PFSK-1 (cell line): ENCODE data around the gene SORCS3.

Experiments used
- FOXP2 ChIP-seq: optimal IDR thresholded peaks from 2 replicates; pipeline ENCODE3; 2011; ENCODE audit warnings: borderline replicate concordance, control low read depth, inconsistent platforms; ENCODE audit not compliant: insufficient read depth; ENCODE audit errors: extremely low read length, extremely low read depth
- POLR2AphosphoS5 ChIP-seq: IDR thresholded peaks from 2 replicates; pipeline ENCODE4 v1.6.1; 2012; ENCODE audit warnings: low read depth, mild to moderate bottlenecking, control low read depth, low read length, moderate library complexity
- REST ChIP-seq, 2 experiments: IDR thresholded peaks; 2 replicates each; pipeline versions ENCODE4 v1.6.1 to v1.8.0; 2011 to 2012; ENCODE audit warnings: low read depth in 2 of 2, low read length in 2 of 2, control low read depth in 1 of 2, inconsistent platforms in 1 of 2, mild to moderate bottlenecking in 1 of 2, moderate library complexity in 1 of 2; ENCODE audit not compliant: insufficient read depth in 1 of 2
- SIN3A ChIP-seq: IDR thresholded peaks from 2 replicates; pipeline ENCODE4 v1.6.1; 2012; ENCODE audit warnings: mild to moderate bottlenecking, low read length, moderate library complexity, borderline replicate concordance; ENCODE audit not compliant: insufficient read depth
- TAF1 ChIP-seq: IDR thresholded peaks from 2 replicates; pipeline ENCODE4 v1.6.1; 2012; ENCODE audit warnings: low read length, control low read depth, borderline replicate concordance; ENCODE audit not compliant: insufficient read depth

The SORCS3 gene

GRCh38 chr10:105210546-105210945 is 569.5 kb downstream of the SORCS3 start:
- TF ChIP-seq REST (IDR thresholded peaks at IDR 0.05; ENCODE audit: insufficient read depth in 1 of 2, low read depth in 2 of 2, low read length in 2 of 2) (no peak), POLR2AphosphoS5 (no peak)

DNA sequence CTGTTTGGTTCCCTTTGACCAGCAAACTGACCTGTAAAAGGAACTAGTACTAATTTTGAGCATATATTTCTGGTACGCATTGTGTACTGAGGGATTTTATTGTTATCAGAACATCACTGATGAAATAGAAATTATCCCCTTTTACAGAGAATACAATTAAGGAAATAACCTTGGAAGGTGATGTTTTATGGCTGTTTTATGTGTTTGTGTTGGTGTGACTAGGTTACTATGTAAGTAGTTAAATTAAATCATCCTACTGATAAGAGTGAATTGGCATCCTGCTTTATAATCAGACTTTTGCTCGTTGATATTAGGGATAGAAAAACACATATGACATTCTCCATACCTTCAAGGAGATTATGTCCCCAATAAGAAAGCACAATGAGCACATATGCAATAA is 596.6 kb downstream of the SORCS3 start:
- TF ChIP-seq TAF1, result no peak
- no peak for TF ChIP-seq SIN3A
- no peak for TF ChIP-seq POLR2AphosphoS5
- TF ChIP-seq FOXP2, result no peak
- TF ChIP-seq REST (IDR thresholded peaks at IDR 0.05; ENCODE audit: insufficient read depth in 1 of 2, low read depth in 2 of 2, low read length in 2 of 2), result no peak

DNA sequence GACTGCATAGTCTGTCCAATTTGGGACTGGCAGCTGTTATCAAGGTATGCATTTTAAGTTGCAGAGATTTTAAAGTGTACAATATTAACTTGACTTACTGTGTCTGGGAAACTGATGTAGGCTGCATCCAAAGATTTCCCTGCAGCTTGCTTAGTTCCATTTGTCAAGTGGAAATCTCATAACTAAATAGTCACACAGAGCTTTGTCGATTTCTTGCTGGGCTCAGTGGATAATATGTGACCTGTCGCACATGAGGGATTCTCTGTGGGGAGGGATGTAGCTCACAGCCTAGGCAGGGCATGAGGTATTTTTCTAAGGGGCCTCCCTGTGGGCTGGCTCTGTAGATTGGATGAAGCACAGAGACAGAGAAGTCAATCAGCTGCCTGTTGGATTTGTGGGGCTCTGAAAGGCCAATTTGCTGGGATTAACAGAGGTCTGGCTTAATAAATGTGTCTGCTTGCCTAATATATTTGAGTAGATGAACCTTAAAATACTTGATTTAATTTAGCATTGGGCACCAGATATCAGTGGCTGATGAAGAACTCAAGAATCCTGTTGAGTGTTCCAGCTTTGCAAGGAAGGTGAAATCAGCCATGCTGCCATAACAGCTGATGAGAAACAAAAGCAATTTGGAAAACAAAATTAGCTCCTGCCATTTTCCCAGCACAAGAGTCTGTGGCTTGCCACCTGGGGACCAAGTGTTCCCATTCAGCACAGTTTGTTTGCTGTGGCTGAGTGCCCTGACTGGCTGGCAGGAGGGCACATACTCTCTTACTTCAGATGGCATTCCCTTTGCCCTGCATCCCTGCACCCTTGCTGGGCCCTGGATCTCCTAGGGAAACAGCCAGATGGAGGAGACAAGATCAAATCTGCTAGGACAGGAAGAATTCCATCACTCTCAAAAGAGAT is 598.5 kb downstream of the SORCS3 start:
- TF ChIP-seq POLR2AphosphoS5 (no peak), FOXP2 (no peak), SIN3A (no peak), REST (IDR thresholded peaks at IDR 0.05; ENCODE audit: insufficient read depth in 1 of 2, low read depth in 2 of 2, low read length in 2 of 2) (no peak), TAF1 (no peak)

DNA sequence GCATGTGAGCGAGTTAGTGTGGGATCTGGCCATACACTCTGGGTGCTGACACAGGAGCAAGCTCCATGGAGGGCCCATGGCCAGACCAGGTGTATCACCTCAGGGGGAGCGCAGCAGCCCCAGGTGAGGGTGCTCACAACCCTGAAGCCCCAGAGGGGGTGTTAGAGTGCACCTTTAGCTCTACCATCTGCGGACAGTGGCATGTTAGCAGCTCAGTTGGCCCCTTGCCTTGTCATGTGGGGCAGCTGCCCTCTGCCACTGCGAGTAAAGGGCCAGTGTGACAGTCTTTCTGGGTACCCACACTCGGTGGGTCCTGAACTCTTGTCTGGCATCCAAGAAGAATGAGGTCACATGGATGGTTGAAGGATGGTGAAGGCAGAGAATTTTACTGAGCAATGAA is 600.2 kb downstream of the SORCS3 start:
- TF ChIP-seq POLR2AphosphoS5 (no peak), FOXP2 (no peak), SIN3A (no peak), REST (IDR thresholded peaks at IDR 0.05; ENCODE audit: insufficient read depth in 1 of 2, low read depth in 2 of 2, low read length in 2 of 2) (no peak), TAF1 (no peak)

DNA sequence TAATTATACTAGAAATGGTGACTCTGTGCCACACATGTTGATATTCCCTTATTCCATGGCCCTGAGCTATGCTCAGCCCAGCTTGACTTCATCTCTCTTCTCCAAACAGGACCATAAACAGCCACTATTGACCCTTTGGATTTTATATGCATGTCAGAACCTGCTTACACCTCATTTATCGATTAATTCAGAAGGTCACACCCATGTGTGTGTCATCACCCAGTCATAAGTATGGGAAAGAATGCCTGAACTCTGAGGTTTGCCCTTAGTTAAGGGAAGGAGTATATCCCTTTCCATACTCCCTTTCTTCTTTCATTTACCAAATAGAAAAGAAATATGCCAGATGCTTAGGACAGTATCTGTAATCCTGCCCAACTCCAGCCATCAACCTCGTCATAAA is 602.3 kb downstream of the SORCS3 start:
- TF ChIP-seq FOXP2, result no peak
- TF ChIP-seq REST (IDR thresholded peaks at IDR 0.05; ENCODE audit: insufficient read depth in 1 of 2, low read depth in 2 of 2, low read length in 2 of 2), result no peak
- no peak for TF ChIP-seq SIN3A
- TF ChIP-seq TAF1, result no peak
- TF ChIP-seq POLR2AphosphoS5, result no peak
